22Rv1 (cell line): ENCODE measurements around the gene CD52.

ENCODE experiments used
- H3K27ac ChIP-seq: fragments of 450-650 bp; 2 replicates; pipeline ENCODE4 v1.5.1; 2017
- CTCF ChIP-seq: fragments of 450-650 bp; IDR thresholded peaks from 2 replicates; pipeline ENCODE4 v1.5.1; 2017; ENCODE audit warnings: mild to moderate bottlenecking
- ZFX ChIP-seq: fragments of 450-650 bp; IDR thresholded peaks from 2 replicates; pipeline ENCODE4 v1.6.1; 2017; ENCODE audit warnings: antibody characterized with exemption, borderline replicate concordance

Gene CD52

DNA sequence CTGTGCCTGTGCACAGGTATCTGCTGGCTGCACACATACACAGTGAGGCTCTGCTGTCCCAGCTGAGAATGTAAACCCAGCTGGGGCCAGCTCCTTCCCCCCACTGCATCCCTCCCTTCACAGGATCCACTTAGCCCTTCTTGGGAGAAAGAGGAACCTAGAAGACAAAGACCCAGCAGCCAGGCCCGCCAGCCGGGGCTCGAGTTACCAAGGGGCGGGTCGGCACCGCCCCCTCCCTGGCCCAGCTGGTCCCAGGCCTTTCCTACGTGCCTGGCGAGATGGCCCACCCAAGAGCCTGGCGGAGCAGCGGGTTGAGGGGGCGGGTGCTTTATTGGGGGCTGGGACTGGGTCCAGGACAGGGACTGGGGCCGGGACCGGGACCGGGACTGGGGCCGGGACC, 35.8 kb upstream of the CD52 start:
- TF ChIP-seq ZFX: no peak
- no peak for TF ChIP-seq CTCF
- peak overlapping the region; percentile 91 for H3K27ac ChIP-seq

DNA sequence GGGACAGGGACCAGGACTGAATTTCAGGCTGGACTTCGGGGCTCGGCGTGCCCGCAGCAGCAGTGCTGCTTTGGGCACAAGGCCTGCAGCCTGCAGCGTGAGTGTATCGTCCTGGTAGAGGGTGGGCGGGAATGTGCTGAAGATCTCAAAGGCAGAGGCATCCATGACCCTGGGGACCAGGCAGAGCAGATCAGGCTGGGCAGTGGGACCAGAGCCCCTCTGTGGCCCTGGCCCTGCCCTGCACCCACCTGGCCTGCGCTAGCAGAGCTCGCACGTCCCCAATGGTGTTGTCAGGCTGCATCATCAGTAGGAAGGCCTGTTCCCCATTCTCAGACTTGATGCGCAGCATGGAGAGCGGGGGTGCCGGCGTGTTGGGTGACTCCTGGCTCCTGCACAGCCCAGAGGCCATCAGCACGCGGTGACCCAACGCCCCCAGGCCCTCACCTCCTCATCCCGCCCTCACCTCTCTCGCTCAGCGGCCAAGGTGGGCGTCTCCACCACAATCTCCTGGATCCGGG, 35.3 kb upstream of the CD52 start:
- TF ChIP-seq CTCF: no peak
- no peak for TF ChIP-seq ZFX
- H3K27ac ChIP-seq: peak overlapping the region; percentile 20; the same call in 1 of the 2 replicates

- TF ChIP-seq ZFX (no peak), CTCF (no peak)
- H3K27ac ChIP-seq: peak overlapping the region; percentile 20
Measured at GRCh38 chr1:26283279-26283853, 34.4 kb upstream of the CD52 start.

- TF ChIP-seq ZFX: no peak
- TF ChIP-seq CTCF: no peak
- H3K27ac ChIP-seq: peak overlapping the region; percentile 20
Measured at GRCh38 chr1:26283871-26284596, 33.7 kb upstream of the CD52 start.

- TF ChIP-seq CTCF (peak; percentile 79), ZFX (no peak)
- H3K27ac ChIP-seq: peak overlapping the region; percentile 20; the same call in 1 of the 2 replicates
Measured at GRCh38 chr1:26284597-26285347, 33.0 kb upstream of the CD52 start.

- no peak overlapping the region for H3K27ac ChIP-seq
- TF ChIP-seq CTCF (peak; percentile 67), ZFX (no peak)
Measured at GRCh38 chr1:26285366-26286063, 32.2 kb upstream of the CD52 start.
